IPS-NIHi7 (cell line): ENCODE data around the gene IER3.
"Not testable (repeated sequence)": the region's sequence is repeated elsewhere in the genome, so short reads cannot be mapped to it uniquely, and the experiment has no call there.

ENCODE experiments used
- DNase-seq: peaks from one replicate; pipeline ENCODE4 v3.0.0; 2012; ENCODE audit warnings: mixed read lengths; ENCODE audit errors: extremely low spot score

IER3 gene

GRCh38 chr6:30768634-30769087 is 24.3 kb upstream of the IER3 start:
- no peak for DNase-seq

- DNase-seq, result no peak
Measured at GRCh38 chr6:30767944-30768301, 23.6 kb upstream of the IER3 start.

GRCh38 chr6:30767158-30767943 is 23.0 kb upstream of the IER3 start:
- DNase-seq, result no peak

- DNase-seq, result no peak
Measured at GRCh38 chr6:30766461-30767157, 22.3 kb upstream of the IER3 start.

DNA sequence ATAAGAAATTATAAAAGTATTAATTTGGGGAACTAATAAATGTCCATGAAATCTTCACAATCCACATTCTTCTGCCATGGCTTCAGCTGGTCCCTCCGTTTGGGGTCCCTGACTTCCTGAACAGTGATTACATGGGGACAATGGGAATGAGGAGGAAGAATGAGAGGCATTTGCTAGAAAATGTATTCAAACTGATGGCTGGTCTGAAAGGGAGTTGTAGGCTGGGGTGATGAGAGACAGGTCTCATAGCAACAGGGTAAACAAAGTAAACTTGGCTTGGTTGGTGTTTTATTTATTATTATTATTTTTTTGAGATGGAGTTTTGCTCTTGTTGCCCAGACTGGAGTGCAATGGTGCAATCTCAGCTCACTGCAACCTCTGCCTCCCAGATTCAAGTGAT is 21.1 kb upstream of the IER3 start:
- DNase-seq, result not testable (repeated sequence)

DNA sequence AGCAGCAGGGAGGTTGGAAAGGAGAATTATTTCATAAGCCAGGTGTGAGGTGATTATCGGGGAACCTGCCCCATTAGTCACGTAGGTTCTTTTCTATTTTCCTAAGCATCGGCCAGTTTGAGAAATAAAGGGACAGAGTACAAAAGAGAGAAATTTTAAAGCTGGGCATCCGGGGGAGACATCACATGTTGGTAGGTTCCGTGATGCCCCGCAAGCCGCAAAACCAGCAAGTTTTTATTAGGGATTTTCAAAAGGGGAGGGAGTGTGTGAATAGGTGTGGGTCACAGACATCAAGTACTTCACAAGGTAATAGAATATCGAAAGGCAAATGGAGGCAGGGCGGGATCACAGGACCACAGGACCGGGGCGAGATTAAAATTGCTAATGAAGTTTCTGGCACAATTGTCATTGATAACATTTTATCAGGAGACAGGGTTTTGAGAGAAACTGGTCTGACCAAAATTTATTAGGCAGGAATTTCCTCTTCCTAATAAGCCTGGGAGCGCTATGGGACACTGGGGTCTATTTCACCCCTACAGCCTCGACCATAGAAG is 20.2 kb upstream of the IER3 start:
- not testable (repeated sequence) for DNase-seq

DNA sequence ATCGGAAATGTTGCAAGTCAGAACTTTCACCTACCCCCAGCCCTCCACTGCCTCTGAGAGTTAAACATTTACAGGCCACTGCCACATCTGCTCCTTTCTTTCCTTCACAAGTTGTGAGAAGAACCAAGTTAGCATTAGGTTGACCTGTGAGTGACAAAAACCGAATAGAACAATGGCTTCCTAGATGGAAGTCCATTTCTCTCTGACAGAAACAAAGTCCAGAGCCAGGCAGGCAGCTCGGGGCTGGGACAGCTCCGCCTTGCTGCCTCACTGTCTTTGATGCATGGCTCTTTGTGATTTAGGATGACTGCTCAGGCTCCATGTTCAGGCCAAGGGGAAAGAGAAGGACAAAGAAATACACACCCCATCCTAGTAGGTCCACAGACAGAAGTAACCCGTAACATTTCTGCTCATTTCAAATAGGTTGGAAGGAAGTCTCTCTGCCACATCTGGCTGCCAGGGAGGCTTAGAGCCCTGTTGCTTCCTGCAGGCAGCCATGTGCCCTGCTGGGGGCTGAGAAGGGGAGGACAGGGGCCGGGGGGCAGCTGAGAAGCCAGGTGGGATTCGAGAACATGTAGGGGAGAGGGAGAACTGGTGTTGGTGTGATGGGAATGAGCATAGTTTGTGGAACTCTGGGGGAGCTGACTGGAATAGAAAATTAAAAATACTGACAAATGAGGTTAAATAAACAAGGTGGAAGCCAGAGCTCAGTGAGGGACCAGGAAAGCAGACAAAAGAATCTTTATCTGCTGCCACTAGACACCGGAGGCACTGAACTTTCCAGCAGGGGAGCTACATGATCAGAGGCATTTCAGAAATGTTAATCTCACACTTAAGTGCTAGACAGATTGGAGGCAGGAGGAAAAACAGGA is 19.5 kb upstream of the IER3 start:
- no peak for DNase-seq

DNA sequence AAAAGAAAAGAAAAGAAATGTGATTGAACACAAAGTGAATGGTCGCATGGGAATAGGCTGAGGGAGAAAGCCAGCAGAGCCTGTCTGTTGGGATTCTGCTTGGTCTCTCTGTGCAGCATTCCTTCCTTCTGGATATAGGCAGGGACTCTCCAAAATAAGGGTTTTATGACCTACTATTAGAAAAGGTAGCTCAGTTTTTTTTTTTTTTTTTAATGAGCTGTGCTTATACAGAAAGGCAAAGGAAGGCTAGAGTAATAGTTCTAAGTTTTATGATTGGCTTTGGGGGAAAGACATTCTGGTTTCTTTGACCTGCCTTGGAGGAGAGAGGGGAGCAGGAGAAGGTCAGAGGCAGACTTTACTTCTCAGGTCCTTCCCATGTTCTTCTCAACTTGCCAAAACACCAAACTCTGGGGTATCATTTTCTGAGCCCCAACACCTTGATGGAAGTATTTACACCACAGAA is 18.8 kb upstream of the IER3 start:
- DNase-seq, result no peak

- DNase-seq, result no peak
Measured at GRCh38 chr6:30761791-30762429, 17.6 kb upstream of the IER3 start.

GRCh38 chr6:30760549-30760948 is 16.2 kb upstream of the IER3 start:
- DNase-seq, result no peak

GRCh38 chr6:30759575-30760239 is 15.4 kb upstream of the IER3 start:
- DNase-seq, result no peak

DNA sequence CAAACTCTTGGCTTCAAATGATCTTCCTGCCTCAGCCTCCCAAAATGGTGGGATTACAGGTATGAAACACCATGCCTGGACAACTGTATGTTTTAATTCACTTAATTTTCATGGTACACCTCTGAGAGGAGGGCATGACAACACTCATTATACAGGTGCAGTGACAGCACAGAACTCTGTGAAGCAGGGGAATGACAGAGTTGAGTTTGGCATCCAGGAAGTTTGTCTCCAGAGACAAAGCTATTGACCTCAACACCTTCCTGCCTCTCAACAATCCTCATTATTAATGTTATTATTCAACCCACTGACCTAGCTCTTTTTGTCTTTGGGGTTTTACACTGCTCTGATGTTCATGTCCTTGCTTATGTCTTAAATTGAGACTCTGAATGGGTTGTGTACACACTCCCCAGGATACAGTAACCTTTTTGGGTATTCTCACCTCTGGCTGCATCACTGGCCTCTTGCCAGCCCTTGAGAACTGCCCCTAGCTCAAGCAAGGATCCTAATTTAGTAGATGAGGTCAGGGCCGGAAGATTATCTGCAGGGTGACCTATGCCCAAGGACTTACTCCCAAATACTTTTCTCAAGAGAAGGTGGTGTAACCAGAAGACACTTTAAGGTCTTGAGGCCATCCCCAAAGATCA is 13.0 kb upstream of the IER3 start:
- DNase-seq, result no peak

- not testable (repeated sequence) for DNase-seq
Measured at GRCh38 chr6:30756405-30757003, 12.2 kb upstream of the IER3 start.

GRCh38 chr6:30754631-30755030 is 10.3 kb upstream of the IER3 start:
- no peak for DNase-seq

DNA sequence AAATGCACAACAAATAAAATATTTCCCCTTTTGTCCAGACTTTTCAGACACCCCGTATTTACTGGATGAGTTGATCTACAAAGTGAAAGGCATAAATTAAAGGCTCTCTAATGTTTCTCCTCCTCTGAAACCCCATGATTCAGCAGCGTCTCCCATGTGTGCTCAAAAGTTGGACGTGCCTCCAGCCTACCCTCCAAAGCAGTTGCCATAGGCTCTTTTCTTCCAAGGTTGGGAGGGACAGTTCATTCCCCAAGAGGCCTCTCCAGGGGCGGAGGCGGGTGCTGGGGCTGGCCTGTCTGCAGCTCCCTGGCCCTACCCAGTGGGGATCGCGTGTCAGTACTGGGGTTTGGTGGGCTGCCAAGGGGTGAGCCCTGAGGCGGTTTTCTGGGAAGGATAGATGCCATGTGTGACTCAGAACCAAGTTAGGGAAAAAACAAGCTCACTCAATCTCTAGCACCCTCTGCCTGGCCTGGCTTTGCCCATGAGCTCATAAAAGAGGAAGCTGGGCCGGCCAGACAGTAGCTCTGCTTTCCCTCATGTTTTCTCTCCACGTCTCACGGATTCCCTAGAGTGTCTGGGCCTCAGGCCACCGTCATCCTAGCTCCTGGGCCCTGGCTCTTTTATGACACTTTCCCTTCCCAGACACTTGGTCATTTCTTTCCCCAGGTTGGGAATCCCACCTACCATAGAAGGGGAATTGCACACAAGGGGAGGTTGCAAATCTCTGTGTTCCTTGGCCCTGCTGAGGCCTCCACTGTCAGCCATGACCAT is 8.0 kb upstream of the IER3 start:
- no peak for DNase-seq

- DNase-seq, result no peak
Measured at GRCh38 chr6:30750379-30750668, 6.0 kb upstream of the IER3 start.

- DNase-seq, result no peak
Measured at GRCh38 chr6:30749554-30750378, 5.4 kb upstream of the IER3 start.

GRCh38 chr6:30748851-30749540 is 4.6 kb upstream of the IER3 start:
- DNase-seq, result no peak
